Smooth muscle cell of the coronary artery (primary cell): Measurements from ENCODE around the gene FUT1. TPM values are rescaled to one million over a fixed set of nuclear protein-coding genes. Genes with fewer than 3 reads are reported as not detected.

Experiments used
- total RNA-seq: library from RNA; depleted of rRNA; stranded (reverse); fragments of >200 nt; gene quantifications from 2 replicates; pipeline ENCODE4 v1.2.3, GENCODE V29; 2014; ENCODE audit warnings: low replicate concordance

The FUT1 gene
- under 0.01 and 0.68 TPM in 2 replicates for total RNA-seq

DNA sequence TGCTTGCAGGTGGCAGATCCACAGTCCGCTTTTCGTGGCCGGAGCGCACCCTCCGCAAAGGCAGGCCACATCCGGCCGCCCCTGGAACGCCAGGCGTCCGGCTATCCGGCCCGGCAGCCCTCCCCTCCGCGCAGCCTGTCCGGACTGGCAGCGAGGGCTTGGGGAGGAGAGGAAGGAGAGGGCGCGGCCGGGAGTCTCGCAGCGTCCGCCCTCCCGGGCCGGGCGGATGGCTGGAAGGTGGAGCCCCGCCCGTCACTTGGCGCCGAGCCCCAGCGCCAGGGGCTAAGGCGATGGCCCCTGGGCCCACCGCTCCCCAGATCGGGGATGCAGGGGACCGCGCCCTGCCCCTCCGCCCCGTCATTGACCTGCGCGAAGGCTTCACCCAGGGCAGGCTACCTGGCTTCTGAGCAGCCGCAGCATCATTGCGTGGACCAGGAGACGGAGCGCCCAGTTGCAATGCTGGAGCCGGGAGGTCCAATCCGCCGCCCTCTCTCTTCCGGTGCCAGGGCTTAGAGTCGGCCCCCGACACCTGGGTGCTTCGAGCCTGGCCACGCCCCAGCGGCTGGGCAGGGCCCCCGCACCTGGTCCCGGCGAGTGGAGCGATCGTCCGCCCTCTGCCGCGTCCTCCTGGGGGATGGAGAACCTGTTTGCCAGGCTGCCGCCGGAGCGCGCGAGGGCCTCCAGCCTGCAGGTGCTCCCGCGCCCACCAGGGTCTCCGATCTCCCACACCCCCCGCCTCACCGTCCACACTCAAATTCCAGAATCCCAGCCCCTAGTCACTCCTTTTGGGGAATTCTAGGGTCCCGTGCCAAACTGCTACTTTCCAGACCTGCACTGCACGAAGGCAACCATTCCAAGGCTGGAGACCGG lies at the start of gene FUT1:
Gene FUT1 (minus strand): TSS at position 146 of the 870 bp plus-strand sequence. CDS start 1,360 bp downstream, outside the sequence.

DNA sequence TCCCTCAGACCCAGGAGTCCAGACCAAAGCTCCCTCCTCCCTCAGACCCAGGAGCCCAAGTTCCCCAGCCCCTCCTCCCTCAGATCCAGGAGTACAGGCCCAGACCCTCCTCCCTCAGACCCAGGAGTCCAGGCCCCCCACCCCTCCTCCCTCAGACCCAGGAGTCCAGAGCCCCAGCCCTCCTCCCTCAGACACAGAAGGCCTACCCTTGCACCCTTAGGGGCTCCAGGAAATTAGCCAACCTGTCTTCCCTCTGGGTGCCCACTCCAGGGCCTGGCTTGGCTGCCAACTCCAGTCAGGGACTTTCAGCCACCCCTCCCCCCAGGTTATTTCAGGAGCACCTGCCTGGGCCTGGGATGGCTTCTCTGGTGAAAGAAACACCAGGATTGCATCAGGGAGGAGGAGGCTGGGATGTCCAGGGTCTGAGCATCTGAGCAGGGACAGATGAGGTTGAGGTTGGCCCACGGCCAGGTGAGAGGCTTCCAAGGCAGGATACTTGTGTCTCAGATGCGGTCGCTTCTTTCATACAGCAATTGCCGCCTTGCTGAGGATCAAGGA lies 2.7 kb upstream of the FUT1 start, which contains the start of gene FGF21:
Gene FGF21 (plus strand): TSS at position 441 of the 558 bp plus-strand sequence. CDS start 713 bp downstream, outside the sequence.

DNA sequence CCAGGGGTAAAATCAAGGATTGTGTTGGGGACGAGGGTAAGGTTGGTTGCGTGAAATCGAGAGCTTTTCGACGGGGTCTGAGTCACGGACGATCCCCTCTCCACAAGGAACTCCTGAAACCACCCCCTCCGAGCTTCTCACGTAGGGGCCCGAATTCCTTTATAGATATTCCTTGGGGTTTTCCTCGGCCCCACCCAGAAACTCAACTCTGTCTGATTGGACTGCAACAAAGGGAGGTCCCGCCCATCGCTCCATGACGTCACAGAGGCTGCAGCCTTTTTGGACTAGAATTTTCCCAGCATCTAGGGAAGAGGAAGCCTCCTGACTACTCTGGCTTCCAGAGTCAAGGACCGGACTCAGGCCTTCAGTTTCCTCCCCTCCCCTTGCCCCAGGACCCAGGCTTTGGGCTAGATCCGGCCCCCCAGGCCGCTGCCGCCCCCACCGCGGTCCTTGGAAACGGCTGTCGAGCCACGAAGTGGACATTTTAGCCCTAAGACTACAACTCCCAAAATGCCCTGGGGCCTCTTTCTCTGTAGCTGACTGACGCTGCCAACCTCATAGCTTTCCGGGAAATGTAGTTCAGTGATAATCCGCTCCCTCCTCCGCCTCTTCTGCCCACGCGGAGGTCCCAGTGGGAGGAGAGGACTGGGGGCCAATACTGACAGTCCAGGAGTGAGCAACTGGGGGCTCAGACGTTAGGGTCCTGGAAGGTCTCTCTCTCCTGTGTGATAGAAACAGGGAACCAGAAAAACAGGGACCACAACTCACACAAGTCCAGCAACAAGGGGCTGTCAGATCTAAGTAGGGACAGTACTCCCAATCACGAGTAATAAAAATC lies 5.5 kb downstream of the FUT1 start, which contains the start of gene IZUMO1:
Gene IZUMO1 (minus strand): TSS at position 172 of the 838 bp plus-strand sequence. CDS start 1,050 bp downstream, outside the sequence.

DNA sequence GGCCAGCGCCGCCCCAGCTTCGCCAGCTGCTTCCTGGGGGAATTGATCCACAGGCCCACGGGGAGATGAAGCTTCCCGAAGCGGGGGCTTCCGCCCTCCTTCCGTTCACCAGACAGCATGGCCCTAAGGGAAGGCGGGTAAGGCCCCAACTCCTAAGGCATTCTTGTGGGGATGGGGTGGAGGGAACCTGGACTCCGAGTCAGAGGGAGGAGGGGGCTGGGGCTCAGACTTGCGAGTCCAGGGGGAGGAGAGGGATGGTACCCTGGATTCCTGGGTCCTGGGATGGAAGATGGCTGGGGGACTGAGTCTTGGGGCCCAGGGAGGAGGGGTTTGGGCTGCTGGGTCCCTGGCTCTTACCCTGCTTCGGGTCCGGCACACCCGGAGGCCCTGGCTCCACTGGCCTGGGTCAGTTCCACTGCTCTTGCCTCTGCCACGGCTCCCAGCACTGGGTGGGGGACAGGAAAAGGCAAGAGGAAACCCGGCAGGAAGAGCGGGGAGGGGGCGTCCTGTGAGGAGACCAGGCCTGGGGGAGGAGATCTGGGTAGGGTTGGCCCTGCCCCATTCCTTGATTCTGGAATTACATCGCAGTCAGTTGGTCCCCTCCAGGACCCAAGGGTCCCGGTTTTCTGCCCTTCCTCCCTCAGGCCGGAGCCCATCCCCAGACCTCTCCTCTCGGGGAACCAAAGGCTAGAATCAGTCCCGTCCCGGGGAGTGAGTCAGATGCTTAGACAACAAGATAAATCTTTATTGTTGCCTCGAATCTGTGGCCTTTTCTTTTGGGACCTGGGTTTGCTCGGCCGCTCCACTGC lies 12.1 kb downstream of the FUT1 start, which contains the start of gene RASIP1:
Gene RASIP1 (minus strand): TSS at position 447 of the 809 bp plus-strand sequence. CDS start 328 bp downstream, at position 119.

DNA sequence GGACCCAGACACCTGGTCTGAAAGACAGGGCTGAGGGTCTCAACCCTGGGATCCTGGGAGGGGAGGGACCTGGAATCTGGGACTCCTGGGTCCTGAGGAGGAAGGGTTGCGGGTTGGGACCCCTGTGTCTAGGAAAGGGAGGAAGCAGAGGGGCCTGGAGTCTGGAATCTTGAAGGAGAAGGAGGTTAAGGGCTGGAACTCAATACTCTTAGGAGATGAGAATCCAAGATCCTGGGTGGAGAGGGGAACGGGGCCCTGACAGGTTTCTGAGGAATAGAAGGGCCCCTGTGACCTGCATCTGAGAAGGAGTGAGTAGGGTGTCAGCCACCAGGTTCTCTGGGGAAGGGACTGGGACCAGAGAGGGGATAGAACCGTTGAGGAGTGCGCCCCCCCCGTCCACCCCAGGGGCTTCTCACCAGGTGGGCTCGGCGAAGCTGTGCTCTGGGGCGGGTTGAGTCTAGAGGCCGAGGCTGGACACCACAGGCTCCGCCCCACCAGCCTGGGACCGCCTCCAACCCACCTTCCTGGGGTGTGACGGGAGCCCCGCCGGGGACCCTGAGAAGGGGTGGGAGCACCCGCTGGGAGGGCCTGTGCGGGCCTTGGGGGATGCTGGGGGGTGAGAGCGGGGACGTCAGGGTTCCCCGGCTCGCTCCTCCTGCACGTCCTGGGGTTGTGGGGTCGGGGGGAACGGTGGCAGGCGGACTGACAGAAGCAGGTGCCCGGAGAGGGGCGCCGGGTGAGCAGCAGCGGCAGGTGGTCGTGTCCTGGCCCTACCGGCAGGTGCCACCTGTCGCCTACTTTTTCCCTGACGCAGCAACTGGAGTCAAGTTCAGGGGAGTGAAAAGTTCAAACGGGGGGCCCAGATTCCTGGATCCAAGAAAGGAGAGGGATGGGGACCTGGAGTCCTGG lies 32.9 kb downstream of the FUT1 start, which contains the start of gene MAMSTR:
Gene MAMSTR (minus strand): TSS at position 463 of the 909 bp plus-strand sequence. CDS start 694 bp downstream, outside the sequence.

Other genes with a start within 250 kb of the FUT1 start
- gene LMTK3, start 240.8 kb downstream of the FUT1 start, total RNA-seq = under 0.01 and 0.08 TPM in 2 replicates
- 0.12 and 0.23 TPM in 2 replicates for gene SULT2B1, start 200.5 kb downstream of the FUT1 start, total RNA-seq
- gene SPACA4, start 145.9 kb downstream of the FUT1 start, total RNA-seq = not detected in 2 replicates
- gene FAM83E, start 137.6 kb downstream of the FUT1 start, total RNA-seq = 0.38 TPM in 1 of 2 replicates, not detected in the other
- gene RPL18, start 133.5 kb downstream of the FUT1 start, total RNA-seq = 1,963 and 2,996 TPM in 2 replicates
- gene SPHK2, start 133.1 kb downstream of the FUT1 start, total RNA-seq = 3.3 and 4.4 TPM in 2 replicates
- gene DBP, start 115.3 kb downstream of the FUT1 start, total RNA-seq = 2.8 and 8.1 TPM in 2 replicates
- gene CA11, start 106.5 kb downstream of the FUT1 start, total RNA-seq = 1.1 and 4.0 TPM in 2 replicates
- under 0.01 and 0.08 TPM in 2 replicates for gene NTN5, start 79.6 kb downstream of the FUT1 start, total RNA-seq
- not detected in 2 replicates for gene FUT2, start 56.7 kb downstream of the FUT1 start, total RNA-seq
- 0.12 and 0.30 TPM in 2 replicates for gene MAMSTR, start 32.9 kb downstream of the FUT1 start, total RNA-seq
- gene RASIP1, start 12.0 kb downstream of the FUT1 start, total RNA-seq = 0.30 and 0.59 TPM in 2 replicates
- gene IZUMO1, start 5.7 kb downstream of the FUT1 start, total RNA-seq = not detected in 2 replicates
- gene FGF21, start 2.9 kb upstream of the FUT1 start, total RNA-seq = not detected in 2 replicates
- 24.1 and 34.1 TPM in 2 replicates for gene BCAT2, start 58.4 kb upstream of the FUT1 start, total RNA-seq
- gene HSD17B14, start 83.8 kb upstream of the FUT1 start, total RNA-seq = 5.3 and 8.8 TPM in 2 replicates
- 8.3 and 20.7 TPM in 2 replicates for gene PLEKHA4, start 116.0 kb upstream of the FUT1 start, total RNA-seq
- gene PPP1R15A, start 119.8 kb upstream of the FUT1 start, total RNA-seq = 37.8 and 59.0 TPM in 2 replicates
- 0.08 and 0.59 TPM in 2 replicates for gene TULP2, start 146.1 kb upstream of the FUT1 start, total RNA-seq
- gene NUCB1, start 147.7 kb upstream of the FUT1 start, total RNA-seq = 113 and 238 TPM in 2 replicates
- gene DHDH, start 181.1 kb upstream of the FUT1 start, total RNA-seq = 0.38 and 0.82 TPM in 2 replicates
- gene BAX, start 202.2 kb upstream of the FUT1 start, total RNA-seq = 65.3 and 139 TPM in 2 replicates
- gene FTL, start 212.7 kb upstream of the FUT1 start, total RNA-seq = 1,491 and 2,478 TPM in 2 replicates
- 27.9 and 31.0 TPM in 2 replicates for gene GYS1, start 240.7 kb upstream of the FUT1 start, total RNA-seq
- gene RUVBL2, start 241.2 kb upstream of the FUT1 start, total RNA-seq = 246 and 247 TPM in 2 replicates